Activated T-cell treated with anti-CD3 and anti-CD28 coated beads, Interleukin-2, amount 50 U/mL, for 72 hours (primary cell): ENCODE results near the gene RNASEH2A. TPM values are rescaled to one million over a fixed set of nuclear protein-coding genes. Genes with fewer than 3 reads are reported as not detected.
A peak's percentile ranks its signal among the peaks of the same experiment; 100 is the strongest.
"Not testable (repeated sequence)": the region's sequence is repeated elsewhere in the genome, so short reads cannot be mapped to it uniquely, and the experiment has no call there.

Experiments used
- ATAC-seq, 2 donors: fragments of 150-1000 bp; cut with Tn5 transposase; replicated peaks in 1 of 2; 2 replicates each; pipeline ENCODE4 v1.10.0; 2021; ENCODE audit warnings: moderate library complexity in 2 of 2, mild to moderate bottlenecking in 1 of 2
- DNase-seq, 2 donors: peaks; one replicate each; pipeline ENCODE4 v3.0.0; 2021 to 2022; ENCODE audit warnings: mixed read lengths in 1 of 2
- H3K27ac Mint-ChIP-seq: one replicate; pipeline ENCODE4 v1.8.0; 2022; ENCODE audit warnings: mild to moderate bottlenecking, moderate library complexity, mixed read lengths
- H3K27me3 Mint-ChIP-seq: one replicate; pipeline ENCODE4 v1.8.0; 2022; ENCODE audit warnings: low read depth, mixed read lengths
- H3K36me3 Mint-ChIP-seq, 2 donors: one replicate each; pipeline ENCODE4 v1.8.0; 2022; ENCODE audit warnings: mixed read lengths in 2 of 2, mild to moderate bottlenecking in 1 of 2; ENCODE audit not compliant: insufficient read depth in 2 of 2
- H3K4me1 Mint-ChIP-seq: one replicate; pipeline ENCODE4 v1.8.0; 2022; ENCODE audit warnings: low read depth, mixed read lengths
- H3K4me3 Mint-ChIP-seq, 2 donors: one replicate each; pipeline ENCODE4 v1.8.0; 2022; ENCODE audit warnings: mild to moderate bottlenecking in 2 of 2, mixed read lengths in 2 of 2, moderate library complexity in 2 of 2
- H3K9me3 Mint-ChIP-seq, 2 donors: one replicate each; pipeline ENCODE4 v1.8.0; 2022; ENCODE audit warnings: mixed read lengths in 2 of 2
- total RNA-seq, 2 donors: library from RNA; stranded (reverse); gene quantifications; one replicate each; pipeline ENCODE4 v1.2.3, GENCODE V29; 2022

RNASEH2A gene
- total RNA-seq, 2 donors from 2014 or later: 29.6 to 31.1 TPM

- ATAC-seq (no peak), DNase-seq (peak; percentile 47 to 48)
- Mint-ChIP-seq H3K9me3 (no peaks in the 10 kb centered on the region), H3K4me1 (peaks cover 51% of the 10 kb centered on the region), H3K36me3 (peaks cover 0 to 5% of the 10 kb centered on the region in 2 donors), H3K27me3 (peaks cover 85% of the 10 kb centered on the region), H3K4me3 (peak overlapping the region in 1 of 2 donors; percentile 64), H3K27ac (no peak overlapping the region)
These were observed 28.8 kb downstream of the RNASEH2A start for GRCh38 chr19:12834976-12835757.

- Mint-ChIP-seq H3K9me3 (no peaks in the 10 kb centered on the region), H3K36me3 (peaks cover 0 to 5% of the 10 kb centered on the region in 2 donors), H3K4me3 (peak overlapping the region in 1 of 2 donors; percentile 20), H3K4me1 (peaks cover 64% of the 10 kb centered on the region), H3K27ac (no peak overlapping the region), H3K27me3 (peaks cover 85% of the 10 kb centered on the region)
- ATAC-seq (no peak), DNase-seq (no peak)
These were observed 30.1 kb downstream of the RNASEH2A start for GRCh38 chr19:12836529-12836863.

- Mint-ChIP-seq H3K36me3 (peaks cover 0 to 5% of the 10 kb centered on the region in 2 donors), H3K9me3 (no peaks in the 10 kb centered on the region), H3K27me3 (peaks cover 85% of the 10 kb centered on the region), H3K4me3 (peak overlapping the region; percentile 10 to 59), H3K27ac (no peak overlapping the region), H3K4me1 (peaks cover 65% of the 10 kb centered on the region)
- peak; percentile 27 to 46 for ATAC-seq
- peak; percentile 18 to 47 for DNase-seq
These were observed 30.8 kb downstream of the RNASEH2A start for GRCh38 chr19:12837225-12837624.

GRCh38 chr19:12838182-12838885 lies 31.9 kb downstream of the RNASEH2A start, which contains the start of gene MAST1:
MAST1 (plus strand) TSS chr19:12838515; CDS start chr19:12838573, 58 bp downstream.
- DNase-seq (peak; percentile 76 to 79), ATAC-seq (peak; percentile 73 to 75)
- Mint-ChIP-seq H3K27me3 (peaks cover 82% of the 10 kb centered on the region), H3K4me3 (peak within 1 kb of the TSS; percentile 67 to 78), H3K4me1 (peaks cover 56% of the 10 kb centered on the region), H3K36me3 (peaks cover 0 to 5% of the 10 kb centered on the region in 2 donors), H3K27ac (no peak within 1 kb of the TSS), H3K9me3 (no peaks in the 10 kb centered on the region)

- ATAC-seq (peak; percentile 32 to 56), DNase-seq (peak; percentile 27 to 33)
- Mint-ChIP-seq H3K9me3 (no peaks in the 10 kb centered on the region), H3K4me3 (peak overlapping the region; percentile 67 to 78), H3K27ac (no peak overlapping the region), H3K4me1 (peaks cover 58% of the 10 kb centered on the region), H3K36me3 (peaks cover 0 to 5% of the 10 kb centered on the region in 2 donors), H3K27me3 (peaks cover 84% of the 10 kb centered on the region)
These were observed 32.7 kb downstream of the RNASEH2A start for GRCh38 chr19:12838886-12839756.

GRCh38 chr19:12840091-12841079 lies 34.0 kb downstream of the RNASEH2A start:
- Mint-ChIP-seq H3K36me3 (peaks cover 0 to 5% of the 10 kb centered on the region in 2 donors), H3K4me1 (peaks cover 54% of the 10 kb centered on the region), H3K27me3 (peaks cover 82% of the 10 kb centered on the region), H3K4me3 (peak overlapping the region; percentile 29 to 78), H3K27ac (no peak overlapping the region), H3K9me3 (no peaks in the 10 kb centered on the region)
- ATAC-seq (peak; percentile 20 to 37), DNase-seq (peak; percentile 74 to 75)

GRCh38 chr19:12841094-12841493 lies 34.7 kb downstream of the RNASEH2A start:
- Mint-ChIP-seq H3K27me3 (peaks cover 77% of the 10 kb centered on the region), H3K36me3 (peaks cover 0 to 5% of the 10 kb centered on the region in 2 donors), H3K27ac (no peak overlapping the region), H3K4me1 (peaks cover 54% of the 10 kb centered on the region), H3K4me3 (peak overlapping the region; percentile 58 to 78), H3K9me3 (no peaks in the 10 kb centered on the region)
- DNase-seq: peak; percentile 27 to 51
- ATAC-seq: peak in 1 of 2 donors; percentile 9

- Mint-ChIP-seq H3K27me3 (peaks cover 73% of the 10 kb centered on the region), H3K27ac (no peak overlapping the region), H3K36me3 (peaks cover 0 to 5% of the 10 kb centered on the region in 2 donors), H3K9me3 (no peaks in the 10 kb centered on the region), H3K4me3 (no peak overlapping the region), H3K4me1 (peaks cover 44% of the 10 kb centered on the region)
- ATAC-seq (no peak), DNase-seq (no peak)
These were observed 36.1 kb downstream of the RNASEH2A start for GRCh38 chr19:12842511-12842910.

GRCh38 chr19:12843328-12843727 lies 36.9 kb downstream of the RNASEH2A start:
- no peaks in the 10 kb centered on the region for H3K9me3 Mint-ChIP-seq
- no peak for DNase-seq
- peaks cover 0 to 5% of the 10 kb centered on the region in 2 donors for H3K36me3 Mint-ChIP-seq
- peaks cover 68% of the 10 kb centered on the region for H3K27me3 Mint-ChIP-seq
- H3K4me1 Mint-ChIP-seq: peaks cover 43% of the 10 kb centered on the region
- H3K27ac Mint-ChIP-seq: no peak overlapping the region
- no peak for ATAC-seq
- no peak overlapping the region for H3K4me3 Mint-ChIP-seq

GRCh38 chr19:12843999-12844732 lies 37.8 kb downstream of the RNASEH2A start:
- no peaks in the 10 kb centered on the region for H3K9me3 Mint-ChIP-seq
- peaks cover 0 to 3% of the 10 kb centered on the region in 2 donors for H3K36me3 Mint-ChIP-seq
- no peak for ATAC-seq
- H3K27ac Mint-ChIP-seq: no peak overlapping the region
- peaks cover 39% of the 10 kb centered on the region for H3K4me1 Mint-ChIP-seq
- peaks cover 63% of the 10 kb centered on the region for H3K27me3 Mint-ChIP-seq
- no peak overlapping the region for H3K4me3 Mint-ChIP-seq
- DNase-seq: no peak

- not testable (repeated sequence) for H3K27ac Mint-ChIP-seq, H3K9me3 Mint-ChIP-seq, DNase-seq, ATAC-seq, H3K36me3 Mint-ChIP-seq
- Mint-ChIP-seq H3K4me3 (peak overlapping the region in 1 of 2 donors; percentile 3), H3K27me3 (peaks cover 39% of the 10 kb centered on the region), H3K4me1 (peaks cover 17% of the 10 kb centered on the region)
These were observed 40.2 kb downstream of the RNASEH2A start for GRCh38 chr19:12846613-12847012.
